Stomach (tissue), 4 donors: Measurements from ENCODE around the gene ABCA13.

Experiments
- EP300 ChIP-seq: sonication (generic); formaldehyde crosslinking; IDR thresholded peaks from one replicate; pipeline ENCODE4 v1.6.1; 2017; ENCODE audit warnings: antibody characterized with exemption
- POLR2A ChIP-seq, 4 donors: fragments of 450-650 bp; IDR thresholded peaks; one replicate each; pipeline ENCODE4 v1.6.1; 2016; ENCODE audit warnings: antibody characterized with exemption in 4 of 4, control low read depth in 2 of 4, mild to moderate bottlenecking in 1 of 4, moderate library complexity in 1 of 4

- TF ChIP-seq POLR2A (IDR thresholded peaks at IDR 0.05), result no peak
- TF ChIP-seq EP300, result no peak
These were observed 326.3 kb downstream of the ABCA13 start for GRCh38 chr7:48497521-48497920.
